K562 (cell line): ENCODE results near the gene CD248. TPM values are rescaled to one million over a fixed set of nuclear protein-coding genes. Genes with fewer than 3 reads are reported as not detected.

Experiments used
- ARHGAP35 ChIP-seq: fragments of 450-650 bp; IDR thresholded peaks from 2 replicates; pipeline ENCODE4 v1.6.1; 2018; ENCODE audit not compliant: partially characterized antibody
- CBFB ChIP-seq: sonication (generic); formaldehyde crosslinking; IDR thresholded peaks from 2 replicates; pipeline ENCODE4 v1.4.0; 2020; ENCODE audit warnings: mild to moderate bottlenecking, missing genetic modification reagents
- CSDE1 ChIP-seq, 2 experiments: fragments of 450-650 bp; IDR thresholded peaks; 2 replicates each; pipeline ENCODE4 v1.6.1; 2016; ENCODE audit warnings: mild to moderate bottlenecking in 1 of 2
- KDM5B ChIP-seq: fragments of 200-600 bp; sonication (generic); IDR thresholded peaks from 2 replicates; pipeline ENCODE4 v1.6.1; 2012; ENCODE audit warnings: low read depth, mild to moderate bottlenecking, moderate library complexity, low read length, control low read depth, inconsistent platforms; ENCODE audit not compliant: insufficient replicate concordance
- MLX ChIP-seq, 2 experiments: fragments of 450-650 bp in 1 of 2; sonication (generic) in 1 of 2; formaldehyde crosslinking; conservative IDR thresholded peaks; 2 replicates each; pipeline versions ENCODE4 v1.4.0 to v1.8.1; 2020 to 2022; ENCODE audit warnings: mild to moderate bottlenecking in 1 of 2, missing genetic modification reagents in 1 of 2
- NCOA4 ChIP-seq: fragments of 450-650 bp; IDR thresholded peaks from 2 replicates; pipeline ENCODE4 v1.6.1; 2018; ENCODE audit warnings: mild to moderate bottlenecking; ENCODE audit not compliant: partially characterized antibody
- NR2C1 ChIP-seq, 2 experiments: fragments of 450-650 bp; IDR thresholded peaks; 2 replicates each; pipeline ENCODE4 v1.6.1; 2017; ENCODE audit warnings: mild to moderate bottlenecking in 2 of 2, antibody characterized with exemption in 1 of 2, inconsistent platforms in 1 of 2, missing compliant biosample characterization in 1 of 2, missing genetic modification characterization in 1 of 2
- PBX2 ChIP-seq, 2 experiments: IDR thresholded peaks in 1 of 2; conservative IDR thresholded peaks in 1 of 2; 2 replicates each; pipeline ENCODE4 v1.6.1; 2016; ENCODE audit warnings: low read depth in 2 of 2, mild to moderate bottlenecking in 1 of 2, missing compliant biosample characterization in 1 of 2, missing genetic modification characterization in 1 of 2, moderate library complexity in 1 of 2
- PYGO2 ChIP-seq: fragments of 450-650 bp; IDR thresholded peaks from 2 replicates; pipeline ENCODE4 v1.6.1; 2016; ENCODE audit warnings: mild to moderate bottlenecking, missing genetic modification characterization, moderate library complexity, missing compliant biosample characterization
- STAT5A ChIP-seq: IDR thresholded peaks from 2 replicates; pipeline ENCODE4 v1.6.1; 2012; ENCODE audit warnings: low read length, inconsistent platforms, borderline replicate concordance
- ZBTB2 ChIP-seq: fragments of 450-650 bp; IDR thresholded peaks from 2 replicates; pipeline ENCODE4 v1.6.1; 2016; ENCODE audit warnings: antibody characterized with exemption
- ZBTB26 ChIP-seq: fragments of 450-650 bp; formaldehyde crosslinking; IDR thresholded peaks from 2 replicates; pipeline ENCODE4 v1.4.0; 2022; ENCODE audit warnings: missing genetic modification characterization
- ZBTB34 ChIP-seq: fragments of 250-450 bp; sonication (Bioruptor Pico); IDR thresholded peaks from 2 replicates; pipeline ENCODE4 v1.8.0; 2021; ENCODE audit warnings: mild to moderate bottlenecking, moderate library complexity
- ZBTB9 ChIP-seq: fragments of 450-650 bp; formaldehyde crosslinking; IDR thresholded peaks from 2 replicates; pipeline ENCODE4 v1.4.0; 2020; ENCODE audit warnings: mild to moderate bottlenecking, moderate library complexity
- polyA plus RNA-seq, 8 experiments: library from polyadenylated mRNA; depleted of rRNA in 4 of 8; stranded (reverse) in 5 of 8; unstranded in 3 of 8; fragments of >200 nt; fragmentation: Nextera tagmentation in 2 of 8; fragmentation: Illumina TruSeq in 1 of 8; extraction: Ambion mirVana in 2 of 8; extraction: Trizol in 1 of 8; gene quantifications; 2 replicates each; pipeline versions ENCODE4 v1.2.1 to v1.2.3, GENCODE V29; 2011 to 2014; ENCODE audit warnings: inconsistent platforms in 1 of 8, missing spikeins in 1 of 8
- total RNA-seq, 7 experiments: library from RNA; depleted of rRNA in 6 of 7; stranded (reverse); fragments of >200 nt in 6 of 7; fragmentation: Illumina TruSeq in 2 of 7; extraction: Trizol in 2 of 7; gene quantifications; 2 replicates each; pipeline versions ENCODE4 v1.2.1 to v1.2.3, GENCODE V29; 2011 to 2021; ENCODE audit warnings: low replicate concordance in 1 of 7
- TF ChIP-seq, protein P1 (sequence below), 2 experiments: fragments of 450-650 bp; IDR thresholded peaks; 2 replicates each; pipeline ENCODE4 v1.6.1; 2016

CD248 gene
- total and polyA plus RNA-seq, 9 of the 15 experiments (the other 6 are each of a cell fraction or from before 2014, with no cell fraction given), result 0.09 TPM; not detected in 8

DNA sequence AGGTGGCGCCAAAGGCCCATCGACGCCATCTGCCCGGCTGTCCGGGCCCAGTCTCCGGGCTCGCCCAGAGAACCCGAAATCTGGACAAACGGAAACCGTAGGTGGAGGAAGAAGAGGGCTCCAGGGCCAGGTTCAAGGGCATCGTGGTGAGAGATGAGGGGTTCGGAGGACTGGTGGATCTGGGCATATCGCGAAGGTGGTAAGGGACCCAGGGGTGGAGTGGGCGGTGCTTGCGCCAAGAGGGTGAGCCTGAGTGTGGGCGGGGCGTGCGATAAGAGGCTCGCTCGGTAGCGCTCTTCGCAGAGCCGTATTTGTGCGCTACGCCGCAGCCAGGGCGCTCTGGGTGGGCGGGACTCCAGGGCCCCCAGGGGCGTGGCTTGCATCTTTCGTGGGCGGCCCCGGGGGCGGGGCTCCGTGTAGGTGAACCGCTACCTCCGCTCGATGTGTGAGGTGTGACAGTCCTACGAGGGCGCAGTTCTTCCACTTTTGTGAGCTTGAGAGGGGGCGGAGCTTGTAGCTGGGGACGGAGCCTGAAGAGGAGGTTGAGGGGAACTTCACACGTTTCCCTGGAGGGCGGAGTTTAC is 4.8 kb downstream of the CD248 start (continued):
- TF ChIP-seq CSDE1 (IDR thresholded peaks at IDR 0.05), result no peak
- no peak; the same call in 1 of the 2 replicates for TF ChIP-seq NR2C1 (IDR thresholded peaks at IDR 0.05)
- TF ChIP-seq NR2C1 (tag; IDR thresholded peaks at IDR 0.05), result no peak
- TF ChIP-seq NCOA4, result no peak
- TF ChIP-seq ZBTB26 (CRISPR knock-in tag), result no peak
- no peak for TF ChIP-seq STAT5A
- TF ChIP-seq CBFB (CRISPR knock-in tag), result peak; percentile 46; the same call in 1 of the 2 replicates
- no peak for TF ChIP-seq PYGO2 (tag)
- no peak for TF ChIP-seq ZBTB34 (CRISPR knock-in tag)
- TF ChIP-seq, protein P1, sequence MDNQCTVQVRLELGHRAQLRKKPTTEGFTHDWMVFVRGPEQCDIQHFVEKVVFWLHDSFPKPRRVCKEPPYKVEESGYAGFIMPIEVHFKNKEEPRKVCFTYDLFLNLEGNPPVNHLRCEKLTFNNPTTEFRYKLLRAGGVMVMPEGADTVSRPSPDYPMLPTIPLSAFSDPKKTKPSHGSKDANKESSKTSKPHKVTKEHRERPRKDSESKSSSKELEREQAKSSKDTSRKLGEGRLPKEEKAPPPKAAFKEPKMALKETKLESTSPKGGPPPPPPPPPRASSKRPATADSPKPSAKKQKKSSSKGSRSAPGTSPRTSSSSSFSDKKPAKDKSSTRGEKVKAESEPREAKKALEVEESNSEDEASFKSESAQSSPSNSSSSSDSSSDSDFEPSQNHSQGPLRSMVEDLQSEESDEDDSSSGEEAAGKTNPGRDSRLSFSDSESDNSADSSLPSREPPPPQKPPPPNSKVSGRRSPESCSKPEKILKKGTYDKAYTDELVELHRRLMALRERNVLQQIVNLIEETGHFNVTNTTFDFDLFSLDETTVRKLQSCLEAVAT (IDR thresholded peaks at IDR 0.05), result peak in 1 of 2 experiments; percentile 59; a peak in 1 of 4 replicates
- TF ChIP-seq ZBTB9 (CRISPR knock-in tag), result no peak
- no peak for TF ChIP-seq PBX2 (CRISPR knock-in tag; IDR thresholded peaks at IDR 0.05; ENCODE audit: low read depth)
- no peak for TF ChIP-seq PBX2 (tag; conservative IDR thresholded peaks at IDR 0.05; ENCODE audit: low read depth)
- TF ChIP-seq KDM5B, result no peak
- no peak for TF ChIP-seq ARHGAP35
- TF ChIP-seq MLX (CRISPR knock-in tag; conservative IDR thresholded peaks at IDR 0.05), result no peak
- TF ChIP-seq ZBTB2, result peak; percentile 74
